ENCODE results near the gene SLCO3A1.

The SLCO3A1 gene

GRCh38 chr15:91916051-91916450 is 62.5 kb downstream of the SLCO3A1 start:
- no peak overlapping the region for H3K14ac ChIP-seq (ENCODE audit: low read length)
- no peaks in the 10 kb centered on the region for H3K27me3 ChIP-seq (ENCODE audit: insufficient read depth, low read length)
- H4K12ac ChIP-seq (ENCODE audit: low read depth, low read length), result no peak overlapping the region
- no peak overlapping the region for H2AK5ac ChIP-seq (ENCODE audit: low read length)
- H3K18ac ChIP-seq (ENCODE audit: low read length), result no peak overlapping the region
- no peak overlapping the region for H3K4me2 ChIP-seq (ENCODE audit: low read length)
- no peak overlapping the region for H3K23ac ChIP-seq (ENCODE audit: low read length)
- H2BK120ac ChIP-seq (ENCODE audit: insufficient read depth, low read length, poor library complexity), result no peak overlapping the region
- no CpG with 5 or more reads among the region's 48 CpGs for WGBS (ENCODE audit: extremely low coverage, insufficient coverage, insufficient read length)
- H3K4me1 ChIP-seq (ENCODE audit: control insufficient read depth in 1 of 2, insufficient read depth in 2 of 2, low read length in 2 of 2), result no peaks in the 10 kb centered on the region
- no peaks in the 10 kb centered on the region for H3K79me2 ChIP-seq (ENCODE audit: control insufficient read depth, insufficient read depth, low read length, poor library complexity)
- no peaks in the 10 kb centered on the region for H3K79me1 ChIP-seq (ENCODE audit: low read length)
- no peak overlapping the region for H3K4ac ChIP-seq (ENCODE audit: low read depth, low read length)
- H3K9ac ChIP-seq (ENCODE audit: low read length), result no peak overlapping the region
- H2BK5ac ChIP-seq (ENCODE audit: low read depth, low read length, poor library complexity), result no peak overlapping the region
- no peak overlapping the region for H2BK12ac ChIP-seq (ENCODE audit: low read length)
- H3K9me3 ChIP-seq (ENCODE audit: insufficient read depth, low read depth, low read length), result no peaks in the 10 kb centered on the region
- H2AFZ ChIP-seq (ENCODE audit: insufficient read depth, low read length, poor library complexity), result no peak overlapping the region
- no peak for DNase-seq
- no peak overlapping the region for H4K8ac ChIP-seq (ENCODE audit: low read depth, low read length)
- H3K27ac ChIP-seq (ENCODE audit: low read depth, low read length), result no peak overlapping the region
- H3K4me3 ChIP-seq (ENCODE audit: low read depth, low read length), result no peak overlapping the region
- no peaks in the 10 kb centered on the region for H3K36me3 ChIP-seq (ENCODE audit: control insufficient read depth in 1 of 2, insufficient read depth in 2 of 2, low read length in 2 of 2)
- H4K91ac ChIP-seq (ENCODE audit: low read depth, low read length), result no peak overlapping the region

GRCh38 chr15:91917686-91918360 is 64.3 kb downstream of the SLCO3A1 start:
- no peak overlapping the region for H2BK12ac ChIP-seq (ENCODE audit: low read length)
- no peak overlapping the region for H2AK5ac ChIP-seq (ENCODE audit: low read length)
- H4K8ac ChIP-seq (ENCODE audit: low read depth, low read length), result no peak overlapping the region
- H2AFZ ChIP-seq (ENCODE audit: insufficient read depth, low read length, poor library complexity), result no peak overlapping the region
- H2BK5ac ChIP-seq (ENCODE audit: low read depth, low read length, poor library complexity), result no peak overlapping the region
- no peak overlapping the region for H3K27ac ChIP-seq (ENCODE audit: low read depth, low read length)
- whole genome bisulfite sequencing (ENCODE audit: extremely low coverage, insufficient coverage, insufficient read length), result no CpG with 5 or more reads among the region's 4 CpGs
- H3K36me3 ChIP-seq (ENCODE audit: control insufficient read depth in 1 of 2, insufficient read depth in 2 of 2, low read length in 2 of 2), result no peaks in the 10 kb centered on the region
- H3K18ac ChIP-seq (ENCODE audit: low read length), result no peak overlapping the region
- no peak overlapping the region for H4K91ac ChIP-seq (ENCODE audit: low read depth, low read length)
- no peak overlapping the region for H2BK120ac ChIP-seq (ENCODE audit: insufficient read depth, low read length, poor library complexity)
- no peaks in the 10 kb centered on the region for H3K27me3 ChIP-seq (ENCODE audit: insufficient read depth, low read length)
- H3K4me1 ChIP-seq (ENCODE audit: control insufficient read depth in 1 of 2, insufficient read depth in 2 of 2, low read length in 2 of 2), result no peaks in the 10 kb centered on the region
- no peak overlapping the region for H3K14ac ChIP-seq (ENCODE audit: low read length)
- no peak overlapping the region for H3K4ac ChIP-seq (ENCODE audit: low read depth, low read length)
- no peaks in the 10 kb centered on the region for H3K79me2 ChIP-seq (ENCODE audit: control insufficient read depth, insufficient read depth, low read length, poor library complexity)
- no peak overlapping the region for H3K9ac ChIP-seq (ENCODE audit: low read length)
- no peak overlapping the region for H3K4me3 ChIP-seq (ENCODE audit: low read depth, low read length)
- H4K12ac ChIP-seq (ENCODE audit: low read depth, low read length), result no peak overlapping the region
- no peaks in the 10 kb centered on the region for H3K9me3 ChIP-seq (ENCODE audit: insufficient read depth, low read depth, low read length)
- H3K79me1 ChIP-seq (ENCODE audit: low read length), result no peaks in the 10 kb centered on the region
- H3K23ac ChIP-seq (ENCODE audit: low read length), result no peak overlapping the region
- no peak for DNase-seq
- no peak overlapping the region for H3K4me2 ChIP-seq (ENCODE audit: low read length)

- no peaks in the 10 kb centered on the region for H3K79me1 ChIP-seq (ENCODE audit: low read length)
- DNase-seq, result no peak
- H3K4me2 ChIP-seq (ENCODE audit: low read length), result no peak overlapping the region
- no peak overlapping the region for H3K23ac ChIP-seq (ENCODE audit: low read length)
- H3K27ac ChIP-seq (ENCODE audit: low read depth, low read length), result no peak overlapping the region
- no peak overlapping the region for H2AK5ac ChIP-seq (ENCODE audit: low read length)
- H4K8ac ChIP-seq (ENCODE audit: low read depth, low read length), result no peak overlapping the region
- no peaks in the 10 kb centered on the region for H3K36me3 ChIP-seq (ENCODE audit: control insufficient read depth in 1 of 2, insufficient read depth in 2 of 2, low read length in 2 of 2)
- H3K18ac ChIP-seq (ENCODE audit: low read length), result no peak overlapping the region
- H2BK120ac ChIP-seq (ENCODE audit: insufficient read depth, low read length, poor library complexity), result no peak overlapping the region
- H3K4me1 ChIP-seq (ENCODE audit: control insufficient read depth in 1 of 2, insufficient read depth in 2 of 2, low read length in 2 of 2), result no peaks in the 10 kb centered on the region
- no peaks in the 10 kb centered on the region for H3K9me3 ChIP-seq (ENCODE audit: insufficient read depth, low read depth, low read length)
- no peak overlapping the region for H3K9ac ChIP-seq (ENCODE audit: low read length)
- H3K4ac ChIP-seq (ENCODE audit: low read depth, low read length), result no peak overlapping the region
- no peak overlapping the region for H2BK5ac ChIP-seq (ENCODE audit: low read depth, low read length, poor library complexity)
- no peaks in the 10 kb centered on the region for H3K27me3 ChIP-seq (ENCODE audit: insufficient read depth, low read length)
- H3K4me3 ChIP-seq (ENCODE audit: low read depth, low read length), result no peak overlapping the region
- no peak overlapping the region for H3K14ac ChIP-seq (ENCODE audit: low read length)
- H2AFZ ChIP-seq (ENCODE audit: insufficient read depth, low read length, poor library complexity), result no peak overlapping the region
- no peak overlapping the region for H4K12ac ChIP-seq (ENCODE audit: low read depth, low read length)
- no peaks in the 10 kb centered on the region for H3K79me2 ChIP-seq (ENCODE audit: control insufficient read depth, insufficient read depth, low read length, poor library complexity)
- WGBS (ENCODE audit: extremely low coverage, insufficient coverage, insufficient read length), result no CpG with 5 or more reads among the region's 15 CpGs
- no peak overlapping the region for H4K91ac ChIP-seq (ENCODE audit: low read depth, low read length)
- H2BK12ac ChIP-seq (ENCODE audit: low read length), result no peak overlapping the region
Measured at GRCh38 chr15:91919014-91919534, 65.6 kb downstream of the SLCO3A1 start.

GRCh38 chr15:91921188-91921842 is 67.8 kb downstream of the SLCO3A1 start:
- H3K4me3 ChIP-seq (ENCODE audit: low read depth, low read length), result no peak overlapping the region
- no peak overlapping the region for H4K12ac ChIP-seq (ENCODE audit: low read depth, low read length)
- no peaks in the 10 kb centered on the region for H3K79me1 ChIP-seq (ENCODE audit: low read length)
- no peak overlapping the region for H3K4ac ChIP-seq (ENCODE audit: low read depth, low read length)
- WGBS (ENCODE audit: extremely low coverage, insufficient coverage, insufficient read length), result no CpG with 5 or more reads among the region's 5 CpGs
- DNase-seq, result peak in 1 of 2 donors; percentile 16
- no peak overlapping the region for H3K9ac ChIP-seq (ENCODE audit: low read length)
- H2BK120ac ChIP-seq (ENCODE audit: insufficient read depth, low read length, poor library complexity), result no peak overlapping the region
- H3K27ac ChIP-seq (ENCODE audit: low read depth, low read length), result no peak overlapping the region
- H3K27me3 ChIP-seq (ENCODE audit: insufficient read depth, low read length), result no peaks in the 10 kb centered on the region
- no peaks in the 10 kb centered on the region for H3K9me3 ChIP-seq (ENCODE audit: insufficient read depth, low read depth, low read length)
- H4K91ac ChIP-seq (ENCODE audit: low read depth, low read length), result no peak overlapping the region
- no peak overlapping the region for H2AFZ ChIP-seq (ENCODE audit: insufficient read depth, low read length, poor library complexity)
- no peak overlapping the region for H2BK5ac ChIP-seq (ENCODE audit: low read depth, low read length, poor library complexity)
- no peaks in the 10 kb centered on the region for H3K4me1 ChIP-seq (ENCODE audit: control insufficient read depth in 1 of 2, insufficient read depth in 2 of 2, low read length in 2 of 2)
- no peak overlapping the region for H3K23ac ChIP-seq (ENCODE audit: low read length)
- no peak overlapping the region for H2BK12ac ChIP-seq (ENCODE audit: low read length)
- H3K79me2 ChIP-seq (ENCODE audit: control insufficient read depth, insufficient read depth, low read length, poor library complexity), result no peaks in the 10 kb centered on the region
- H3K36me3 ChIP-seq (ENCODE audit: control insufficient read depth in 1 of 2, insufficient read depth in 2 of 2, low read length in 2 of 2), result no peaks in the 10 kb centered on the region
- no peak overlapping the region for H4K8ac ChIP-seq (ENCODE audit: low read depth, low read length)
- H3K14ac ChIP-seq (ENCODE audit: low read length), result no peak overlapping the region
- no peak overlapping the region for H2AK5ac ChIP-seq (ENCODE audit: low read length)
- no peak overlapping the region for H3K18ac ChIP-seq (ENCODE audit: low read length)
- no peak overlapping the region for H3K4me2 ChIP-seq (ENCODE audit: low read length)
